ENCODE data around the gene GUCY1A1.

Gene GUCY1A1

GRCh38 chr4:155745984-155746383 is 79.3 kb downstream of the GUCY1A1 start:
- DNase-seq, result no peak

- DNase-seq, result no peak
These were observed 81.4 kb downstream of the GUCY1A1 start for GRCh38 chr4:155748039-155748438.

DNA sequence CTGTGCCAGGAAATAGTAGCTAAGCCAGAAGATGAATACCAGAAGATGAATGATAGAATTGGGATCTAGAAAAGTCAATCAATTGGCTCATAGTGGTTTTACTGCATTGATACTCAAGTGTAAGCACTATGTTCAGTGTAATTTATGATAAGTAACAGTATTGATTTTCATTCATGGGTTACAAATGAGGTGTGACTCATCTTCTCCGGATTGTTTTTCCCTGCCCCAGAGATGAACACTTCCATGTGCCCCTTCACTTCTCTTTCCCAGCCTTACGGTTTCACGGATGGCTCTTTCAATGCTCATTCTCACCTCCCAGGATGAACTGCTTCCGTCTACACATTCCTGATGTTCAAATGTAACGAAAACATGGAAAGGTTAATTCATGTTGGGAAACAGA is 82.4 kb downstream of the GUCY1A1 start:
- no peak for DNase-seq

DNA sequence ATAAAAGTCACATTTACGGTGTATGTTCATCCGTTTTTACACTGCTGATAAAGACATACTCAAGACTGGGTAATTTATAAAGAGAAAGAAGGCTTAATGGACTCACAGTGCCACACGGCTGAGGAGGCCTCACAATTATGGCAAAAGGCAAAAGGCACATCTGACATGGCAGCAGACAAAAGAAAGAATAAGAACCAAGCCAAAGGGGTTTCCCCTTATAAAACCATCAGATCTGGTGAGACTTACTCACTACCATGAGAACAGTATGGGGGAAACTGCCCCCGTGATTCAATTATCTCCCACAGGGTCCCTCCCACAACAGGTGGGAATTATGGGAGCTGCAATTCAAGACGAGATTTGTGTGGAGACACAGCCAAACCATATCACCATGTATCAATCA is 84.9 kb downstream of the GUCY1A1 start:
- DNase-seq, result no peak

DNA sequence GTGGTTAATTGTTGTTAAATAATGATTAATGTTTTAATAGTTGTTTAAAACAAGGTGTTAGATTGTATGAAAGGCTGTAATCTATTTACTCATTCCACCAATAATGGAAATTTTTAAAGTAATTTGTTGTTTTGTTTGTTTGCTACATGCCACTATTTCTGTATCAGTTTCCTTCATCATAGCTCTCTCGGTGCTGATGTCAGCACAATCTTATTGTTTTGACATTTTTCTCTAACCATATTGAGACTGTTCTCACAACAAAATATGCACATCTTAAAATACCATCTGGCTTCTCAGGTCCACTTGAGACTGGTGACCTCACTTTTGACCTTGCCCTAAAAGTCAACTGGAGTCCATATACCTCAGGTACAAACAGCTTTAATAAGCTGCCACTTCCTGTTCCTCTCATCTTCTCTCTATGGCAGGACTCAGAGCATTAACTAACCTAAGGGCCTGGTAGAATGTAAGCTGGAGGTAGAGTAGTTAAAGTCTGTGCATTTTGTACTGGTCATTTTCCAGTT is 91.2 kb downstream of the GUCY1A1 start:
- DNase-seq, result no peak

- DNase-seq, result peak; percentile 59
These were observed 92.1 kb downstream of the GUCY1A1 start, which contains the start of gene GUCY1B1 for GRCh38 chr4:155758481-155759371. Gene GUCY1B1 (plus strand): TSS chr4:155759021. CDS start chr4:155759141, 120 bp downstream.

- DNase-seq, result no peak
These were observed 93.0 kb downstream of the GUCY1A1 start for GRCh38 chr4:155759372-155760252.

GRCh38 chr4:155761047-155761446 is 94.4 kb downstream of the GUCY1A1 start:
- no peak for DNase-seq

- DNase-seq, result no peak
These were observed 95.3 kb downstream of the GUCY1A1 start for GRCh38 chr4:155761916-155762315.

DNA sequence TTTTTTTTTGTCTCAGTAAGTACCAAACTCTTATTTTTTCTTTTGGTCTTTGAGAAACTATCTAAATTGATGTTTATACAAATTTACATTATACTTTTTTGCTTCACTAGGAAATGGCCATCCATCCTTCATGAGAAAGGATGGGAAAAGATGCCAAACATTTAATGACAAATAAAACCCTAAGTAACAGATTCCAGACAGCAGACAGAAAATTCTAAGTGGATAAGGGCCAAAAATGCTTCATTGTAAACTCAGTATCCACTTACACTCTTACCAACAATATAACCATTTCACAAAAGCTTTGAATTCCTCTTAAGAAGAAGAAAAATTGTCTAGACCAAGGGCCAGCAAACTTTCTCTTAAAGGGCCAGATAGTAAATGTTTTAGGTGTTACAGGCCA is 95.7 kb downstream of the GUCY1A1 start:
- no peak for DNase-seq

GRCh38 chr4:155763551-155763950 is 96.9 kb downstream of the GUCY1A1 start:
- no peak for DNase-seq

DNA sequence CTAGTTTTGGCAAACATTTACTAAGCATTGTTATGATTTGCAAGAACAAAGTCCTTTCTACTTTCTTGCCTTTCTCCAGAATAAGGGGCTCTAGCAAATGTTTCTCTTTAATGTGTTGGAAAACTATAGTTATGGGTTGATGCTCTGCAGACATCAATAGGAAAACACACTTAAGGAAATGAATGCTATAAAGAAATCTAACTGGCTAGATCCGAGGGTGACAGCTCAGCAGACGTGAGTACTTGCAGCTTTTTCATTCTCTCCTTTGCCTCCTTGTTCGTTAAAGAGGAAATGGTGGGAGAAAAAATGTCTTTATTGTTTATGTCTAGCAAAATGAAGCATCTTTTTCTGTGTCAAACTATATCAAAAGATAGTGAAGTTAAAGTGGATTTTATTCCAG is 98.5 kb downstream of the GUCY1A1 start:
- no peak for DNase-seq

DNA sequence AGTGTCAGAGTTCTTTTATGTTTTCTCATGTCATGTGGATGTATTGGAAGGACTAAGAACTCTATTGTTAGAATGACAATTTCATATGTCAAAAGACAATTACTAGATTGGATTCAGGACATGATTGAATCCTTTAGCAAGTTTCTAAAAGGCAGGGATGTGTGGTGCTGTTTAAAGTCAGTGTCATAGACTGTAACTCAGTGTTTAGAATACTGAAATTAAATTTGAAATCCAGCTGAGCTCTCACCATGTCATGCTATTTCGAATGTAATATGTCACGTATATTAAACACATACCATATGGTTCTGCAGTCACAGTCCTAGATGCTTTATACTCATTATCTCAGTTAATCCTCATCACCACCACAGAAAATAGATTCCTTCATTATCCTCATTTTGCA is 100.0 kb downstream of the GUCY1A1 start:
- no peak for DNase-seq

DNA sequence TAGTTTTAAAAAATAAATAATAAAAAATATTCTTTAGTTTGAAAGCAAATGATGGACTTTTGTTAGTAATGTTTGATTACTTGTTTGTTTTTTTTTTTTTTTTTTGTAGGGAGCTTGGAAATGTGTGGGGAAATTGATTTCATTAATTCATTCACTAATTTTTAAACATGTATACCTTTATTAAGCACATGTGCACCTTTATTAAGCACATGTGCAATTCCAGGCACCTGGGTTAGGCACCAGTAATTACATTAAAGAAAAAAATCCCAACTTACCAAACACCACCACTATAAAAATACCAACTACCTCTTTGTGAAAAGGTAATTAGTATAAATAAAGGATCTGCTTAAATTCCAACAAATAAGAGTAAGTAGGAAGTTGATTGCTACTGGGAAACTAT is 101.7 kb downstream of the GUCY1A1 start:
- DNase-seq, result no peak

DNA sequence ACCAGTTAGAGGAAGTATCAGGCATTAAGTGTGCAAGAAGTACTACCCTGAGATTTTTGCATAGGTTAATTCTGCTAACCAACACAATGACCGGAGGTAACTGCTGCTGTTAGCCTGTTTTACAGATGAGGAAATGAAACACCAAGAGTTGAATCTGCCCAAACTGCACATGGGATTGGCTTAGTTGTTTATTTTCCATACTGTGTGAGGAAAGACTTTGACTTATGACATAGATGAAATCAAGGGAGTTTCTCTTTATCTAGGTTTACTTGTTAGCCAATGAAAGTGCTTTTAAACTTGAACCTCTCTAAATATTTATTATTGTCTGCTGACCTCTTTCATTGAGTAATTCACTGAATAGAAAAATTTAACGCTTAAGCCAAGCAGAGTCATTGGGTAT is 102.4 kb downstream of the GUCY1A1 start:
- no peak for DNase-seq

GRCh38 chr4:155772459-155773195 is 106.0 kb downstream of the GUCY1A1 start:
- DNase-seq, result no peak

GRCh38 chr4:155773196-155773800 is 106.7 kb downstream of the GUCY1A1 start:
- DNase-seq, result no peak

DNA sequence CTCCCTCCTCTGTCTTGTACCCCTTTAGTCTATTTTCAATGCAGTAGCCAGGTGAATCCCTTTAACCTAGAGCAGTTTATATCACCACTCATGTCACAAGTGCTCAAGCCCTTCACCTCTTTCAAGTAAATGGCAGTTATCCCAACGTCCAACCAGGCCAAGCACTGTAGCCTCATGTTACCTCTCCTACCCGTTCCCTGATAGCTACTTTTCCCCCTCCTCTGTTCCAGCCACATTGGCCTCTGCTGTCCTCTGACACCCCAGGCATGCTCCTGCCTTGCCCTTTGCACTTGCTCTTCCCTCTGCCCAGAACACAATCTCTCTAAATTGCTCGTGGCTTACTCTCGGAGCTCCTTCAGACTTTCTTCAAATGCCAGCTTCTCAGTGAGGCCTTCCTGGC is 107.4 kb downstream of the GUCY1A1 start:
- DNase-seq, result no peak

GRCh38 chr4:155777971-155778735 is 111.5 kb downstream of the GUCY1A1 start:
- no peak for DNase-seq

DNA sequence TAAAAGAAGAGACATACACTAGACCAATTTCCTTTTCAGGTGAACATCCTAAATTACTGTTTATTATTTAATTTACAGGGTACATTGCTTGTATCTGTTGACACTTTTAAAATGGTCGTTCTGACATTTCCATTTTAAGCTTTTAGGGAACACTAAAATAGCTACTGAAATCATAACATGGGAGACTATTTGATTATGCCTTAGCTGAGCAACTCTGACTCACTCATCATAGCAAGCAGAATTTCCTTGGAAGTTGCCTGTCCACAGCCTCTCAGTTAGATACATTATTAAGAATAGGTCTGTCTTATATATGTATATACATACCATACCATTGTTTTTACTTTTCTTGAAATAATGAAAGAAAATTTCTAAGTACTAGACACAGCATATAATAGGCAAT is 114.1 kb downstream of the GUCY1A1 start:
- DNase-seq, result no peak

GRCh38 chr4:155781249-155781831 is 114.7 kb downstream of the GUCY1A1 start:
- DNase-seq, result no peak
